GM13977 (cell line): Measurements from ENCODE around the gene SPPL3.

Source experiments
- DNase-seq: peaks from one replicate; pipeline ENCODE4 v3.0.0; 2012; ENCODE audit warnings: low spot score
- in situ Hi-C: fragments of 300-500 bp; cut with MboI; formaldehyde crosslinking; loops from one replicate; pipeline ENCODE4 v1.12.0; 2022; ENCODE audit warnings: low sequenced_read_pairs, low pct_unique_long_range_greater_than_20kb, mixed read lengths, inconsistent platforms; ENCODE audit not compliant: unreplicated experiment
- TF ChIP-seq, protein P1 (sequence below): IDR thresholded peaks from 2 replicates; pipeline ENCODE4 v1.5.1; 2012; ENCODE audit warnings: mild to moderate bottlenecking, control low read depth; ENCODE audit not compliant: insufficient read depth; ENCODE audit errors: extremely low read depth, missing control alignments

The SPPL3 gene

GRCh38 chr12:120932956-120933526, 28.9 kb upstream of the SPPL3 start:
- in situ Hi-C loops, result no loop called here
- TF ChIP-seq, protein P1, sequence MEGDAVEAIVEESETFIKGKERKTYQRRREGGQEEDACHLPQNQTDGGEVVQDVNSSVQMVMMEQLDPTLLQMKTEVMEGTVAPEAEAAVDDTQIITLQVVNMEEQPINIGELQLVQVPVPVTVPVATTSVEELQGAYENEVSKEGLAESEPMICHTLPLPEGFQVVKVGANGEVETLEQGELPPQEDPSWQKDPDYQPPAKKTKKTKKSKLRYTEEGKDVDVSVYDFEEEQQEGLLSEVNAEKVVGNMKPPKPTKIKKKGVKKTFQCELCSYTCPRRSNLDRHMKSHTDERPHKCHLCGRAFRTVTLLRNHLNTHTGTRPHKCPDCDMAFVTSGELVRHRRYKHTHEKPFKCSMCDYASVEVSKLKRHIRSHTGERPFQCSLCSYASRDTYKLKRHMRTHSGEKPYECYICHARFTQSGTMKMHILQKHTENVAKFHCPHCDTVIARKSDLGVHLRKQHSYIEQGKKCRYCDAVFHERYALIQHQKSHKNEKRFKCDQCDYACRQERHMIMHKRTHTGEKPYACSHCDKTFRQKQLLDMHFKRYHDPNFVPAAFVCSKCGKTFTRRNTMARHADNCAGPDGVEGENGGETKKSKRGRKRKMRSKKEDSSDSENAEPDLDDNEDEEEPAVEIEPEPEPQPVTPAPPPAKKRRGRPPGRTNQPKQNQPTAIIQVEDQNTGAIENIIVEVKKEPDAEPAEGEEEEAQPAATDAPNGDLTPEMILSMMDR, result no peak
- no peak for DNase-seq

GRCh38 chr12:120932058-120932457, 27.9 kb upstream of the SPPL3 start:
- no peak for DNase-seq
- in situ Hi-C loops, result no loop called here
- TF ChIP-seq, protein P1, result no peak

- in situ Hi-C loops, result no loop called here
- DNase-seq, result no peak
- TF ChIP-seq, protein P1, result no peak
These were observed 25.9 kb upstream of the SPPL3 start for GRCh38 chr12:120930032-120930431.

- in situ Hi-C loops, result no loop called here
- TF ChIP-seq, protein P1, result no peak
- no peak for DNase-seq
These were observed 24.9 kb upstream of the SPPL3 start for GRCh38 chr12:120928864-120929652.

- DNase-seq, result no peak
- in situ Hi-C loops, result no loop called here
- TF ChIP-seq, protein P1, result no peak
These were observed 21.8 kb upstream of the SPPL3 start for GRCh38 chr12:120925740-120926563.

DNA sequence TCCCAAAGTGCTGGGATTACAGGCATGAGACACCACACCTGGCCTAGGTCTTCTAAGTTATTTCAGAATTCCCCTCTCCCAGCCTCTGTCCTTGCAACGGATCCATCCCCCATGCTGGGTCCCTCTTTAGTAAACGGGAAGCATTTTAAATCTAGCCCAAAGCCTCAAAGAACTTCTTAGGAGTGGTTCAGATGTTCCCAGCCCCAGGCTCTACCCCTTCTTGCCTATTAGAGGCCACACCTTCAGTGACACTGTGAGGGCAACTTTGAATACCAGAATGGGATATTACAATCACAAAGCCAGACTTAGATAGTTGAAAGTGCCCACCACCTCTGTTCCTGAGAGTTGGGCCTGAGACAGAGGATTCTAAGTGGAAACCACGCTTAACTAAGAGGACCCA, 18.1 kb upstream of the SPPL3 start:
- in situ Hi-C loops, result no loop called here
- TF ChIP-seq, protein P1, result no peak
- no peak for DNase-seq
